Measurements from ENCODE around the gene TMEM267. TPM values are rescaled to one million over a fixed set of nuclear protein-coding genes. Genes with fewer than 3 reads are reported as not detected.

TMEM267 gene
- 6.2 and 10.2 TPM in 2 replicates for total RNA-seq

GRCh38 chr5:43483298-43484105, at the start of gene TMEM267:
TMEM267 (minus strand) TSS chr5:43483865; CDS start chr5:43453969, 29,896 bp downstream.

DNA sequence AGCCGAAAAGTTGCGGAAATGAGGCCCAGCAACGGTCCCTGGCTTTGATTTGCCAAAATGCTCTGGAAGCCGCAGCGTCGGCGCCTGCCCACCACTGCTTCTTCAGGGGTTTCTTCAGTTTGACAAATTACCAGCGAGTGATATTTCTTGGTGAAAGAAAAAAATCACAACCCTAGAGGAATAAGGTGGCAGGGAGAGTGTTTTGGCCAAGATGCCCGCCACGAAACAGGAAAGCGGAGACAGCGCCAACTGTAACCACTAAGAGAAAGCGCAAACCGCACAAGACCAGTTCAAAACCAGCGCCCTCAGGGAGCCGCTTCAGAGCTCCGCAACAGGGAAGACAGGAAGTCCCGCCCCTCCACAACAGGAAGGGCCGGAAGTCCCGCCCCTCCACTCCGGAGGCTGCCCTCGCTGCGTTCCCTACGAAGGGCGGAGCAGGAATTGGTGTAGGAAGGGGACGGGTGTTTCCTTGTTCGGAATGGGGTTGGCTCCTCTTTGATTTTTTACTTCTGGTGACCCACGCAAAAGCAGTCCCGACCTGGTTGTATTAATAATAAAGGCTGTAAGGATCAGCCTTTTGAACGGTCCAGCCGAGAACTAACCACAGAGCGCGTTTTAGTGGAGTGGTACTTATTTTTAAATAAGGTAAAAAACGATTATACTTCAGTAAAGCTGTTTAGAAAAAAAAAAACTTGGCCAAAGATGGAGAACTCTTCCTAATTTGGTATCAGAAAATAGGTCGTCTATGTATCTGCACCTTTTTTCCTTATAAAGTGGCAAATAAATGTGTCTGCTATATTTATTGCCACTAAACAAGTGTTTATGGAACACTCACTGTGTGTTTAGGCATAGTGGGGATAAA, 31.4 kb upstream of the TMEM267 start, which contains the start of gene C5orf34:
C5orf34 (minus strand) TSS at position 333 of the 862 bp plus-strand sequence. CDS start 5,809 bp downstream, outside the sequence.

DNA sequence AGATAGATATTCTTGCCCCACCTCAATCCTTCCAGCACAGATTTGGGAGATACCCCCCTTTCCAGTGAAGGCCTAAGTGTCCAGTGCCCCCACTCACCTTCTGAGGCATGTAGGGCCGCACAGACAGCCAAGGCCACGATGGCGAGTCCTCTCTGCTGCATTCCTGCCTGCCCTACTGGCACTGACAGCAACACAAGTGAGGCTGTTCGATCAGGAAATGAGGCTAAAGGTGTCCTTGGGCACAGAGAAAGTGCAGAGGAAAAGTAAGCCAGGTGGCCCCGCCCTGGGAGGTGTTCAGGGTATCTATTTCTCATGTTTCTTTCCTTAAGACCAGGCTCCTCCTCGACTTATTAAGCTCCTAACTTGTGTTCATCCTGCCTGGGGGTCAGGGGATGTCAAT, 71.5 kb downstream of the TMEM267 start, which contains the start of gene CCL28:
CCL28 (minus strand) TSS at position 236 of the 400 bp plus-strand sequence; CDS start at position 161, 75 bp downstream.

Other genes starting within 250 kb of the TMEM267 start
- gene HMGCS1, start 170.5 kb downstream of the TMEM267 start, total RNA-seq, result 30.9 and 31.2 TPM in 2 replicates
- gene CCL28, start 71.5 kb downstream of the TMEM267 start, total RNA-seq, result 1.3 and 2.4 TPM in 2 replicates
- 1.3 and 1.5 TPM in 2 replicates for gene C5orf34, start 31.3 kb upstream of the TMEM267 start, total RNA-seq
- 79.9 and 93.7 TPM in 2 replicates for gene PAIP1, start 73.2 kb upstream of the TMEM267 start, total RNA-seq
- gene NNT, start 119.3 kb upstream of the TMEM267 start, total RNA-seq, result 80.8 and 89.1 TPM in 2 replicates